NOMO-1 treated with dmso at 0.1 percent for 144 hours (cell line): ENCODE data around the gene NR1H4.
"Not testable (repeated sequence)": the region's sequence is repeated elsewhere in the genome, so short reads cannot be mapped to it uniquely, and the experiment has no call there.

Experiments
- DNase-seq: peaks from one replicate; lab custom pipeline; 2025; ENCODE audit not compliant: unreplicated experiment; lab: John Stamatoyannopoulos, UW

The NR1H4 gene

DNA sequence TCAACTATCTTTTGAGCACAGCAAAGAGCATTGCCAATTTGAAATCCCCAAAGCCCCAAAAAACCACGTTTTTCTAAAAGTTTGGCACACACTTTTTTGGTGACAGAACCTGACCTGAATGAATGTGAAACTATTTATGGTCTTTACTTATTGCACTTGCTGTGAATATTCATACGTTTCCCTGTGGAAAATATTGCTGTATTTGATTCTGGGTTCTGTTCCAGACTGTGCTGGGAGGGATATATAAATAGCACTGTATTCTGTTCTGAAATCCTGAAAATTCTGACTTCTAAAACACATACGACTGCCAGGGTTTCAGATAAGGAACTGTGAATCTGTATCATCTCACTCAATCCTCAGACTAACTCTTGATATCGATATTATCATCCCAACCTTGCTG is 35.1 kb downstream of the NR1H4 start:
- no peak for DNase-seq

DNA sequence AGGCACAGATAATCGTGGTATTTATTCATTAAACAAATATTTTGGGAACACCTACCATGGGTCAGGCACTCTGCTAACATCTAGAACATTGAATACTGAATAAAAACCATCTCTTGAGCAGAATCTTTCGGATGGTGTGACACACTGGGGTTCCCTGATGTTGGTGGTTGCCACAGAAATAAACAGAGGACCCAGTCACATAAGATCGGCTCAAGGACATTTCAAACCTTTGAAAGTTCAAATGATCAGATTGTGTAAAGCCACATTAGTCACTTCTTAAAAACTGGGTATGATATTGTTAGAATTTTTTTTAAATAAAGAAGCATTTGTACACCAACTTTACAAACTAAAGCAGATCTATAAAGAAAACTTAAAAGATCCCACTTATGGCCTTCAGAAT is 39.0 kb downstream of the NR1H4 start:
- DNase-seq: no peak

DNA sequence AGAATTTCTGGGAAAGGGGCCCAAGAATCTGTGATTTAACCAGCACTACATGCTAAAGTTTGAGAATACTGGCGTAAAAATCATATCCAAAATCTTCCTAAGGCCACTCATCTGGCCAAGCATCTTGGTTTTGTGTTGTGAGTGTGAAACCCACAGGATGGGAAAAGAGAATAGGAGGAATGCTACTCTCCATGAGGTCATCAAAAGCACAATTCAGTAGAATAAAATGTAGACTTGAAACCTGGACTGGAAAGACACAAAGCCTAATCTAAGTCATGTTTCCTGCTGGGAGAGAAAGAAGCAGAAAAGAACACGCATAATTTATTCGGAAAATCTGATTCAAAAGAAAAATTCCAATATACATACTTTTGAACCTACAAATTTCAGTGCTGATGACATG is 42.3 kb downstream of the NR1H4 start:
- no peak for DNase-seq

DNA sequence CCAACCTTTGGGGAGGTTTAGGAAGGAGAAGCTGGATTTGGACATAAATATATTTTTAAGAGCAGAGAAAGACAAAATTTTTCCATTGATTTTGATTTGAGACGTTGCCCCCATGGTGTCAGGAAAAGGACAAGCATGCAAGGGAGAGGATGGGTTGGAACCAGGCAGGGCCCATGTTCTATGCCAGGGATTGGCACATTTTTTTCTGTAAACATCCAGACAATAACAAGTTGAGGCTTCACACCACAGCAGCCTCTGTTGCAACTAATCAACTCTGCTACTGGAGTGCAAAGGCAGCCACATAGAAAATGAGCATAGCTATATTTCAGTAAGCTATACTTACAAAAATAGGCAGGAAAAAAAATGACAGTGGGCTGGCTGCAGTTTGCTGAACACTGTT is 44.7 kb downstream of the NR1H4 start:
- no peak for DNase-seq

DNA sequence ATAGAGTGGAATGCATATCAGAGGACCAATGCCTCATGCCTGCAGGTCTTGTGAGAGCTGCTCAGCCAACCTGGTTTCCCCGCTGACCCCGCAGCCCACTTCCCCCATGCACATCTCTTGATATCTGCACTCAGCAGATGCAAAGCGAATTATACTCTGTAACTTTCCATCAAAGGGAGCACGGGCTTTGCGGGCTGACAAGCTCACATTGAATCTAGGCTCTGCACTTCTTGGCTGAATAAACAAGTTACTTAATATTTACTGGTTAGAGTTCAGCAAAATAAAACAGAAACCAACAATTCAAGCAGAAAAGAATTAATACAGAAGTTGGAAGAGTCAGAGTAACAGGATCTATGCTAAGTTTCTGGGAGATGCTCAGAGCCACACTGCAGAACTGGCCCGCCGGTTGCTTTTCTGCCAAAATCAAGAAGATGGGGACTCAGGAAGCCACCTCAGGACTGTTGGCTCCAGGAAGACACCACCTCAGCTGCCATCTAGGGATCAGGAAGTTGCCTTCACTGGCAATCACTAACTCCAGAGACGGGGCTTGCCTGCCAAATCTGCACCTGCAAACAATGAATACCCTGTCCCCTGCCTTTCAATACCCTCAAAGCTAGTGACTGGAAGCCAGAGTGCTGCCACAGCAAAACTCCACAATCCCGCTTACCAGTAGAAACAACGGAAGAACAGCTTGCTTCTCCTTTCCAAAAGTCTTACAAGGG is 46.5 kb downstream of the NR1H4 start:
- DNase-seq: no peak

DNA sequence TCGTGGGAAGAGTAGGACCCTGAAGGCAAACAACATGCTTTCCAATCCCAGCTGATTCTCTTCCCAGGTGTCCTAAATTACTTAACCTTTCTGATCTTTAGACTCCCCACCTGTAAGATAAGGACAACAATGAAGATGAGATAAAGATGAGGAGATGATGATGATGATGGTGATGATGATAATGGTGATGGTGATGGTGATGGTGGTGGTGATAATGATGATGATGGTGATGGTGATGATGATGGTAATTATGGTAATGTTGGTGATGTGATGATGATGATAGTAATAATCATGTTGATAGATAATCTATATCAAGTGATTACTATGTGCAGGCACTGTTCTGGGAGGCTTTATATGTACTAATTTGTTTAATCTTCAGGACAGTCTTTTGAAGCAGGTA is 48.3 kb downstream of the NR1H4 start:
- DNase-seq: no peak

DNA sequence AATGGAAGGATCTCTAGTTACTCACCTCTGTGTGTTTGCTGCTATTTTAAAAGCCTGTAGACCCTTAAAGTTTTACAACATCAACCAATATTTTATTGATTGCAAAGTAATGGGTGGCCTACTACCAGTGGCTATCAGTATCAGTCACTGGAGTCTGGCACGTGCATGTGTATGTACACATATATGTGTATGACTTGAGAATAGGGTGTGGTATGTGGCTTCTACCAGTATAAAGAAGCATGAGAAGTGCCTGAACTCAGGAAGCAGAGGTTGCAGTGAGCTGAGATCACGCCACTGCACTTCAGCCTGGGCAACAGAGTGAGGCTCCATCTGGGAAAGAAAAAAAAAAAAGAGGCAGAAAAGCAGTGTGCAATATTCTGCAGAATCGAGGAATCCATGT is 54.4 kb downstream of the NR1H4 start:
- DNase-seq: no peak

DNA sequence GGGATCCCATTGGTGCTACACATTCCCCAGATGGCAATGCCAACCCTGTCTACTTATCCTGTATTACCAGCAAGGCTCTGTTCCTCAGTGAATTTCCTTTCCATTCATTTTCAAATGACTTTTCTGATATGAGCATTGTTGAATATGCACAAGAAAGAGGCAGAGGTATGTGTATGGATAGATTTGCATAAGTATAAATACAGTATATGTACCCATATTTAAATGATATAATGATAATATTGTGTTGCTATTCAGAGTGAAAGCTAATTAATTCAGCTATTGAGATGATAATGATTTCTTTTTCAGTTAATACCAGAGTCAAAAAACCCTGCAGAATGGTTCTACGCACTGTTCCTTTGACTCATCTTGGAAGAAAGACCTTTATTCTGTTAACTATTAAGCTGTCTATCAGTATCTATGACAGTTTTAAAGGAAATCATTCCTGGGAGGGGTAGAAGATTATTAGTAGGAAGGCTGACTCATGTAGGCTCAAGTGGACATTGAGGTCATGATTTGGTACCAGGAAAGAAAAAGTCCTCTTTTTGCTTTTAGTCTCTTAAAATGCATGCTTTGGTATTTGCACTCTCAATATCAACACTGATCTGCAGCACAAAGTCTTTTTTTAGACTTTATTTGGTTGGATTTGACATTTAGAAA is 54.9 kb downstream of the NR1H4 start:
- no peak for DNase-seq

DNA sequence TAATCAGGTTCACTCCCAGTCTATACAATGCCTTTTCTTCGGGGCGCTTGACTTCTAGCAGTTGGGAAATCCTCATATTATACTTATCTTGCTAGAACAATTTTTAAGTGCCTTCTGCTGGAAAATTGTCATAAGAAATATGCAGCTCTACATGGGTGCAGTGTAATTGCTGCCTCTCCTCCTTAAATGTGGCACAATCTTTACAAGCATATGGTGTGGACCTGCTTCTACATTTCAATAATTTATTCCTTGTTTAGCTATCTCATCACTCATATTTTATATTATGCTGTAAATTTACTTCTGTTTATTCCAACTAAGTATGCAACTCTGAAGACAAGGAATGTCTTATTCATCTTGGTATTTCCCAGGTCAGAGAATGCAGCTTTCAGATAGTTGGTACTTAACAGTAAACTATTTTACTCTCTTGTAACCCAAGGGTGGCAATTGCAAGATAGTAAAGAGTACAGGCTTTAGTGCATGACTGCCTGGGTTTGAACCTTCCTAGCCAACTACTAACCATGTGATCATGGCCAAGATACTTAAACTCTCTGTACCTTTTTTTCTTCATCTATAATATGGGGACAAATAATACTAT is 56.2 kb downstream of the NR1H4 start:
- no peak for DNase-seq

DNA sequence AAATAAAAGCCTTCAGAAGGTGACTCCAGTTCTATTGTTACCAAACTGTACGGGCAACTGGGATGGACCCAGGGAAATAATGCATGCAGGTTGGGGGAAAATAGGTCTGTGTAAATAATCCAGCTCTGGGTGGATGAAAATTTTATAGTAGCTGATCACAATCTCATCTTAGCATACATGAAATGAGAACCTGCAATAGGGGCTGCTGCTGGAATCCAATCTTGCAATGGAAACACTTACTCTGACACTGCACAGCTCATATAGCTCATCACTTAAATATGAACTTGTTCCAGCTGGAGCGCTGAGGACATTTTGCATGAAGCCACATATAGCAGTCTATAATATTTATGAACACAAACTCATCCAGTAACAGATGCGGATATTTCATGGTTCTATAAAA is 59.7 kb downstream of the NR1H4 start:
- DNase-seq: no peak

DNA sequence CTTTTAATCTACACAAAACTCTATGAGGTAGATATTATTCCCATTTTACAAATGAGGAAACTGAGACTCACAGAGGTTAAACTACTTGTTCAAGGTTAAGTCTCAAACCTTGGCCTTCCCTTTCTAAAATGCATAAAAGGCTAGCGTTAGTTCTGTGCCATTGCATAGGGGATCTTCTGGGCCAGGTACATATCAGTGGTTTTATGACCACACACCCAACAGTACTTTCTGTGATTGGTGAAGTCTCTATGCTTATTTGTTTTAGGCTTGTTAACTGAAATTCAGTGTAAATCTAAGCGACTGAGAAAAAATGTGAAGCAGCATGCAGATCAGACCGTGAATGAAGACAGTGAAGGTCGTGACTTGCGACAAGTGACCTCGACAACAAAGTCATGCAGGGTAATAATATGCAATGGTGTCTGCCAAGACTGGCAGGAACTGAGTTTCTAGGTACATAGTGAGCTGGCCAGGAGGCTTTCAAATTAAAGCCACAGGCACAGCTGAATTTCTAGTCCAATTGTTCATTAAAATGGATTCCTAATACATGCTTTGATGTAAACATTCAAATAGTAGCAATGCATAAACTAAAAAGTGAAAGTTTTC is 61.1 kb downstream of the NR1H4 start:
- no peak for DNase-seq

DNA sequence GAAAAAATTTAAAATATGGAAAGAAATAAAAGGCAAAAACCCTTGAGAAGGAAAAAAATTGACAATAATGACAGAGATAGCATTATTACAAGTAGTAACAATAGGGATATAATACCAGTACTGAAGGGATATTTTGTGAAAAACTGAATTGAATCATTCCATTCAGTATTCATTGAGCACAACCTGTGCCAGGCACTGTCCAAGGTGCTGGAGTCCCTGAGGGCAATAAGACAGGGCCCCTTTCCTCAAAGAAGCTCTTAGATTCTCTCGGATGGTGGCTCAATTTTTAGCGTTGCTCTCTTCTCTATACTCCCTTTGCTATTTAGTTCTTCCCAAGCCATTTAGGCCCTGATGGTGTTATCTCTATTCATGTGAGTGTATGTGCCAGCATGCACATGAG is 65.5 kb downstream of the NR1H4 start:
- DNase-seq: no peak

DNA sequence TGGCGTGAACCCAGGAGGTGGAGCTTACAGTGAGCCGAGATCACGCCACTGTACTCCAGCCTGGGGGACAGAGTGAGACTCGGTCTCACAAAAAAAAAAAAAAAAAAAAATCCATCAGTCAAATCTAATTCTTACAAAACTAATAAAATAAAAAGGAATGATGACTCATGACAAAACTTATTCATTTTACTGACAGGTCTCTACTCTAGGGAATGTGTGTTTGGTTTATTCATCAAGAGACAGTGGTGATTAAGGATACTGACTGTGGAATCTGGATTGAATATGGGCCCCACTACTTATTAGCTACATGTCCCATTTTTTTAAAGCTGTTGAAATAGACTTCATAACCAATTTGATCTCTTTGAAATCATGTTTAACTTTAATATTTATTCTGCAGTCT is 70.5 kb downstream of the NR1H4 start:
- no peak for DNase-seq

DNA sequence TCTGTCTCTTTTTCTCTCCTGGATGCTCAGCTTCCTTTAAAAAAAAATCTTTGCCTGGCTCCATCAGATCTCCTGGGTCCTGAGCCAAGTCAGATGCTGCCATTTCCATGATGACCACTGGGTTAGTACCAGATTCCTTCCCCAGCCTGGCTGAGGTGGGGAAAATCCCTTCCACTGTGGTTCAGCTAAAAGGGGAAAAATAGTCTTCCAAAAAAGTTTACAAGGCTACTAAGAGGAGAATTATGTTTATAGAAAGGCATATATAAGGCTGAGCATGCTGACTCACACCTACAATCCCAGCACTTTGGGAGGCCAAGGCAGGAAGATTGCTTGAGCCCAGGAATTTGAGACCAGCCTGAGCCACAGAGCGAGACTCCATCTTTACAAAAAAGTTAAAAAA is 71.4 kb downstream of the NR1H4 start:
- no peak for DNase-seq

DNA sequence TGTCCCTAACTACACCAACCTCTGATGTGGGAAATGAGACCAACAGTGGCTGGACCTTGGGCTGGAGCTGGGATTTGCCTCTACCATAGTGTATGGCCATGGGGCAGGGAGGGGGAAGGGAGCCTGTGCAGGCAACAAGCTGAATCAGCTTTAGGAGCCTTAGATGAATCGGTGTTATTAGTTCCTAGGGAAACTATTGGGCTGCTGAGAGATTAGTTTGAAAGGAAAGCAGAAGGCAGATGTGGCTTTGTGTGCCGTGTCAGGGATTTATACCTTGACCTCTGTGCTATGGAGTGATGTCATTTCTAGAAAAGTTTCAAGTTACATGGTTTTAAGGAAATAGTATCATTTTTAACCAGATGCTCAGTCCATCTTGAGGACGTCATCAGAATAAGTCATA is 80.3 kb downstream of the NR1H4 start:
- DNase-seq: no peak

DNA sequence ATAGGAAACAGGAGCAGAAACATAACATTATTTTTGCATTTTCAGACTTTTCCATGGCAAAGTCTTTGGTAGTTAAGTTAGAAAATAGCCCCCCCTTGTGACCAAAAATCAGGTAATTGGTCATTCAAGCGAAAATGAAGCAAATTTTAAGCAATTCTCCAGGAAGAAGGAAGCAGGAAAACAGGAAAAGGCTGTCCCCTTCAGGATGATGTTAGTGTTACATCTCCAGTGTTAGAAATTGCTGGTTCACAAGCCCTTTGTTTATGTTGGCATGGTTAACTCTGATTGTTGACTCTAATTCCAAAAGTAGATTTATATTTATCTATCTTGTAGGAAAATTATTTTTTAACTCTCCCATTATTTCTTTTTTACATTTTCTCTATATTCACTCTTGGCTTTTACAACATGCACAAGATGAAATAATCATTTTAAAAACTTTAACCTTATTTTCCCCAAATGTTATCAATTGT is 81.0 kb downstream of the NR1H4 start:
- peak; percentile 16 for DNase-seq

DNA sequence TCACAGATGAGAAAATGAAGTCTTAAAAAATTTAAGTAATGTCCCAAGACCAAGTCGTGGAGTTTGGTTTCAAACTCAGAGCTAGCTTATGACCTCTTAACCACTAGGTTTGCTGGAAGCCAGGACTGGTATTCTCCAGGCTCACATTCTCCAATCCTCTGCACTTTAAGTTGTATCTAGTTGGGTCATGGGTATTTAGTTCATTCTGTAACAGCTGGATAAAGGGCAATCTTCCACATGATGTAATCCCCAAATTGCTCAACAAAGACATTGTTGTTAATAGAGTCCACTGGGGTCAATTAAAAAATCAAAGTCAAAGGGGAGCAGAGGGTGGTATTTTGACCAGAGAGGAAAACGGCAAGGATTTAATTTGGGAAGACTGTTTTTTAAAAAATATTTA is 82.1 kb downstream of the NR1H4 start:
- no peak for DNase-seq

DNA sequence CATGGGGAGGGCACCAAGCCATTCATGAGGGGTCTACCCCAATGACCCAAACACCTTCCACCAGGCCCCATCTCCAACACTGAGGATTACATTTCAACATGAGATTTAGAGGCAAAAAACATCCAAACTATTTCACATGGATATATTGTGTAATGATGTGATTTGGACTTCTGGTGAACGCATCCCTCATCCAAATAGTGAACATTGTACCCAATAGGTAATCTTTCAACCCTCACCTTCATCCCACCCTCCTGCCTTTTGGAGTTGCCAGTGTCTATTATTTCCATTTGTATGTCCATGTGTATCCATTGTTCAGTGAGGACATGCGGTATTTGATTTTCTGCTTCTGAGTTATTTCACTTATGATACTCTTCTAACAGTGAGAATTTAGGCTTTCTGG is 83.7 kb downstream of the NR1H4 start:
- DNase-seq: no peak

DNA sequence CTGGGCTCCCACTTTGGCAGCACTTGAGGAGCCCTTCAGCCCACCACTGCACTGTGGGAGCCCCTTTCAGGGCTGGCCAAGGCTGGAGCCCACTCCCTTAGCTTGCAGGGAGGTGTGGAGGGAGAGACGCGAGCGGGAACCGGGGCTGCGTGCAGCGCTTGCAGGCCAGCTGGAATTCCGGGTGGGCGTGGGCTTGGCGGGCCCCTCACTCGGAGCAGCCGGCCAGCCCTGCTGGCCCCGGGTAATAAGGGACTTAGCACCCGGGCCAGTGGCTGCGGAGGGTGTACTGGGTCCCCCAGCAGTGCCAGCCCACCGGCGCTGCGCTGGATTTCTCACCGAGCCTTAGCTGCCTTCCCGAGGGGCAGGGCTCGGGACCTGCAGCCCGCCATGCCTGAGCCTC is 85.6 kb downstream of the NR1H4 start:
- not testable (repeated sequence) for DNase-seq

DNA sequence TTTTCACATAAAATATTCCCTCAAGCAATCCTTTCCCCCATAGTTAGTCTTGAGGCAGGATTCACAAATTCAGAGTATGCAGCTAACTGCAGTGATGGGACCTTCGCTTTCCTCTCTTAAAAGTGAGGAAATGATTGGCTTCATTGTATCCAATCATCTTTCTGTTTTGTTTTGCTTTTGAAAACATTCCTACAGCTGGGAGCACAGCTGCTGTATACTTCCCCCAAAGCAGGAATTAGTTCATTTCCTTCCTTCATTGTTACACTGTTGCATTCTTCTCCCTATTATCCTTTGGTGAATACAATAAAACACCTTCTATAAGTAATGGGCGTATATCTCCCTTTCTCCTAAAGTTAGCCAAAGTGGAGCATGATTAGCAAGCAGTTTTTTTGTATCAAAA is 90.4 kb downstream of the NR1H4 start:
- DNase-seq: no peak

DNA sequence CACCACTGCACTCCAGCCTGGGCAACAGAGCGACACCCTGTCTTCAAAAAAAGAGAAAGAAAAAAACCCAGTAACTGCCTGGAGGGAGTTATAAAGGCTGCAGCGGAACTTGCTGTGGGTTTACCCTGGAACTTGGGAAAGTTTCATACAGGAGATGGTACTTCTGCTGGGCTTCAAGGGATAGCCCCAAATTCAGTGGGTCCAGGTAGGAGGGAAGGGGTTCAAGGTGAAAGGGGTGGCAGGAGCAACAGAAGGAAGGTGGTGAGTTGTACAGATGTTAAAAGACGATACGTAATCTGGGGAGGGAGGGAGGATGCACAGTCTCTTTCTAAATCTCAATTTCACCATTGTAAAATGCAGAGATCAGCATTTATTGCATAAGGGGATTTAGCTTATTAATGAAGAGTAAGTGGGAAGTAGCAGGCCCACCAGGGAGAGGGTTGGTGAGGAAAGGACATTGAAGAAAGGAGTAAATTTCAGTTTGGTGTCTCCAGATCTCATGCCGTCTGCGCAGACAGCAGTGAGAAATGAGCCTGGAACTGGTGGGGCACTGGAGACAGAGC is 91.3 kb downstream of the NR1H4 start:
- DNase-seq: no peak
